DMS53 (cell line): ENCODE measurements around the gene ITSN1.

ENCODE experiments used
- DNase-seq: peaks from one replicate; lab custom pipeline; 2025; lab: John Stamatoyannopoulos, UW

The ITSN1 gene

GRCh38 chr21:33839167-33839716, 196.9 kb downstream of the ITSN1 start:
- DNase-seq = no peak

- DNase-seq = no peak
These were observed 197.5 kb downstream of the ITSN1 start for GRCh38 chr21:33839806-33840205.

- DNase-seq = no peak
These were observed 198.5 kb downstream of the ITSN1 start for GRCh38 chr21:33840771-33841170.

- DNase-seq = no peak
These were observed 199.3 kb downstream of the ITSN1 start for GRCh38 chr21:33841561-33841960.

GRCh38 chr21:33843216-33843615, 200.9 kb downstream of the ITSN1 start:
- no peak for DNase-seq

GRCh38 chr21:33844104-33844889, 202.0 kb downstream of the ITSN1 start:
- no peak for DNase-seq

- no peak for DNase-seq
These were observed 202.5 kb downstream of the ITSN1 start for GRCh38 chr21:33844890-33845205.

GRCh38 chr21:33846141-33846540, 203.8 kb downstream of the ITSN1 start:
- DNase-seq = no peak

- DNase-seq = no peak
These were observed 205.4 kb downstream of the ITSN1 start for GRCh38 chr21:33847588-33848248.

GRCh38 chr21:33848249-33848953, 206.1 kb downstream of the ITSN1 start:
- DNase-seq = peak; percentile 95

GRCh38 chr21:33849834-33850233, 207.5 kb downstream of the ITSN1 start:
- no peak for DNase-seq

- no peak for DNase-seq
These were observed 208.1 kb downstream of the ITSN1 start for GRCh38 chr21:33850401-33850800.

GRCh38 chr21:33850985-33851384, 208.7 kb downstream of the ITSN1 start:
- DNase-seq = no peak

- DNase-seq = no peak
These were observed 210.2 kb downstream of the ITSN1 start for GRCh38 chr21:33852485-33852884.

GRCh38 chr21:33854604-33855003, 212.3 kb downstream of the ITSN1 start:
- DNase-seq = peak; percentile 88

GRCh38 chr21:33855190-33855589, 212.9 kb downstream of the ITSN1 start:
- DNase-seq = no peak

- DNase-seq = no peak
These were observed 214.7 kb downstream of the ITSN1 start for GRCh38 chr21:33856893-33857527.

- no peak for DNase-seq
These were observed 215.8 kb downstream of the ITSN1 start for GRCh38 chr21:33857846-33858666.

GRCh38 chr21:33858667-33859372, 216.5 kb downstream of the ITSN1 start:
- DNase-seq = no peak

GRCh38 chr21:33859373-33860102, 217.2 kb downstream of the ITSN1 start:
- DNase-seq = no peak
